ENCODE data around the gene CDK14.

CDK14 gene

GRCh38 chr7:91156316-91157185 is 560.4 kb downstream of the CDK14 start:
- Histone ChIP-seq H3K4me2 (ENCODE audit: low read depth, low read length, poor library complexity, severe bottlenecking) (no peak overlapping the region), H3K36me3 (ENCODE audit: insufficient read depth, low read length) (no peaks in the 10 kb centered on the region), H3K27me3 (ENCODE audit: insufficient read depth, low read length, poor library complexity, severe bottlenecking) (no peaks in the 10 kb centered on the region), H3K9ac (ENCODE audit: low read depth, low read length, poor library complexity, severe bottlenecking) (no peak overlapping the region), H4K20me1 (ENCODE audit: insufficient read depth, low read length, poor library complexity, severe bottlenecking) (no peaks in the 10 kb centered on the region), H3K4me1 (ENCODE audit: insufficient read depth, low read length, poor library complexity, severe bottlenecking) (no peaks in the 10 kb centered on the region), H3K9me3 (ENCODE audit: insufficient read depth, low read depth, low read length) (no peaks in the 10 kb centered on the region), H3F3A (ENCODE audit: low read depth) (no peaks in the 10 kb centered on the region), H3K9me2 (replicated peaks; ENCODE audit: low read depth, low read length) (no peaks in the 10 kb centered on the region), H3K79me2 (ENCODE audit: insufficient read depth, low read length) (no peaks in the 10 kb centered on the region), H2AFZ (ENCODE audit: low read length) (no peak overlapping the region), H3K4me3 (ENCODE audit: low read length, poor library complexity, severe bottlenecking) (no peak overlapping the region)
- no peak for TF ChIP-seq CTCF (conservative IDR thresholded peaks at IDR 0.05; ENCODE audit: low read length)
- TF ChIP-seq EZH2phosphoT487 (IDR thresholded peaks at IDR 0.05; ENCODE audit: borderline replicate concordance): no peak

- no peak overlapping the region for H3K4me2 ChIP-seq (ENCODE audit: low read depth, low read length, poor library complexity, severe bottlenecking)
- H3K79me2 ChIP-seq (ENCODE audit: insufficient read depth, low read length): no peaks in the 10 kb centered on the region
- no peaks in the 10 kb centered on the region for H4K20me1 ChIP-seq (ENCODE audit: insufficient read depth, low read length, poor library complexity, severe bottlenecking)
- no peaks in the 10 kb centered on the region for H3F3A ChIP-seq (ENCODE audit: low read depth)
- H3K9me3 ChIP-seq (ENCODE audit: insufficient read depth, low read depth, low read length): no peaks in the 10 kb centered on the region
- TF ChIP-seq CTCF (conservative IDR thresholded peaks at IDR 0.05; ENCODE audit: low read length) (no peak), EZH2phosphoT487 (IDR thresholded peaks at IDR 0.05; ENCODE audit: borderline replicate concordance) (no peak)
- H3K4me1 ChIP-seq (ENCODE audit: insufficient read depth, low read length, poor library complexity, severe bottlenecking): no peaks in the 10 kb centered on the region
- no peaks in the 10 kb centered on the region for H3K27me3 ChIP-seq (ENCODE audit: insufficient read depth, low read length, poor library complexity, severe bottlenecking)
- H3K36me3 ChIP-seq (ENCODE audit: insufficient read depth, low read length): no peaks in the 10 kb centered on the region
- H3K4me3 ChIP-seq (ENCODE audit: low read length, poor library complexity, severe bottlenecking): no peak overlapping the region
- H3K9me2 ChIP-seq (replicated peaks; ENCODE audit: low read depth, low read length): no peaks in the 10 kb centered on the region
- H3K9ac ChIP-seq (ENCODE audit: low read depth, low read length, poor library complexity, severe bottlenecking): no peak overlapping the region
- H2AFZ ChIP-seq (ENCODE audit: low read length): no peak overlapping the region
Measured at GRCh38 chr7:91157579-91158320, 561.6 kb downstream of the CDK14 start.

- no peak overlapping the region for H3K9ac ChIP-seq (ENCODE audit: low read depth, low read length, poor library complexity, severe bottlenecking)
- no peaks in the 10 kb centered on the region for H3K9me2 ChIP-seq (replicated peaks; ENCODE audit: low read depth, low read length)
- H3F3A ChIP-seq (ENCODE audit: low read depth): no peaks in the 10 kb centered on the region
- H3K4me3 ChIP-seq (ENCODE audit: low read length, poor library complexity, severe bottlenecking): no peak overlapping the region
- H3K79me2 ChIP-seq (ENCODE audit: insufficient read depth, low read length): no peaks in the 10 kb centered on the region
- no peak overlapping the region for H3K4me2 ChIP-seq (ENCODE audit: low read depth, low read length, poor library complexity, severe bottlenecking)
- TF ChIP-seq EZH2phosphoT487 (IDR thresholded peaks at IDR 0.05; ENCODE audit: borderline replicate concordance): no peak
- no peak for TF ChIP-seq CTCF (conservative IDR thresholded peaks at IDR 0.05; ENCODE audit: low read length)
- H4K20me1 ChIP-seq (ENCODE audit: insufficient read depth, low read length, poor library complexity, severe bottlenecking): no peaks in the 10 kb centered on the region
- no peaks in the 10 kb centered on the region for H3K4me1 ChIP-seq (ENCODE audit: insufficient read depth, low read length, poor library complexity, severe bottlenecking)
- H3K27me3 ChIP-seq (ENCODE audit: insufficient read depth, low read length, poor library complexity, severe bottlenecking): no peaks in the 10 kb centered on the region
- H2AFZ ChIP-seq (ENCODE audit: low read length): no peak overlapping the region
- H3K36me3 ChIP-seq (ENCODE audit: insufficient read depth, low read length): no peaks in the 10 kb centered on the region
- no peaks in the 10 kb centered on the region for H3K9me3 ChIP-seq (ENCODE audit: insufficient read depth, low read depth, low read length)
Measured at GRCh38 chr7:91162436-91162835, 566.3 kb downstream of the CDK14 start.

All from Loucy (cell line).